Activated T-helper 1 cell treated with anti-CD3 and anti-CD28 coated beads, Interleukin-2, amount 50 U/mL, for 16 hours (primary cell): ENCODE measurements around the gene TEDC1.

Experiments
- DNase-seq, 2 donors: peaks; one replicate each; pipeline ENCODE4 v3.0.0-alpha.2; 2020; ENCODE audit warnings: low read depth in 1 of 2, low spot score in 1 of 2

The TEDC1 gene

DNA sequence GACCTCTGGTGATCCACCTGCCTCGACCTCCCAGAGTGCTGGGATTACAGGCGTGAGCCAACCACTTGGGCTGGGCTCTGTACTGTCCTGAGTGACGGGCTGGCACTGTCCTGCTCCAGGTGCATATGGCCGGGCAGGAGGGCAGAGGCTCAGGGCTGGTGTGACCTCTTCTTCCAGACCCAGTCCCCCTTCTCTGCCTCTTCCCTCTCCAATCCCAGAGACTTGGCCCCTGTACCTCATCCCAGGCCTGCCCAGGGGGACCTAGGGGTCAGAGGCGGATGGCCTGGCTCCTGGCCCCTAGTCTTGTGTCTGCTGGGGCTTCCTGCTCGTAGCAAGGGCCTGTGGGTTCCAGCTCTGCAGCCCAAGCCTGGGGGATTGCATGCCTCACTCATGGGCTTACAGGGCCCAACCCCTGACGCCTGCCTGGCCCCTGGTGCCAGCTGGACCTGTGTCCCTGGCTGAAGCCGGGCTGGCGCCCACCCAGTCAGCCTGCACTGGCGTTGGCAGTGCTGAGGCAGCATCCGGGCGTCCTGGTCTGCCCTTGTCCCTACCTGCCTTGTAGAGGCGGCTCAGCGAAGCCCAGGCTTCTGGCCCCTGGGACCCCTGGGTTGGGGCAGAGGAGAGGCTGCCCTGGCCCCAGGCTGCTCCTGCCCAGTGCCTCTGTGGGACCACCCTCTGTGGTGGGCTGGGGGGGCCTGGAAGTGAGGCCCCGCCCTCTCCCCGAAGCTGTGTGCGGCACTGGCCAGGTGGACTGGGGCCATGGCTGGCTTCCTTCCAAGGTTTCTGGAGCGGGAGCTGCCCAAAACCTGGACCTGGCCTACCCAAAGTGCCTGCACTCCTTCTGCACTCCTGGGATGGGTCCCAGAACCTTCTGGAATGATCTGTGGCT, 4.3 kb downstream of the TEDC1 start:
- DNase-seq = no peak

- no peak for DNase-seq
Measured at GRCh38 chr14:105495990-105496830, 5.2 kb downstream of the TEDC1 start.

GRCh38 chr14:105496831-105497591, 6.0 kb downstream of the TEDC1 start:
- DNase-seq = no peak

- no peak for DNase-seq
Measured at GRCh38 chr14:105497671-105498429, 6.8 kb downstream of the TEDC1 start.

DNA sequence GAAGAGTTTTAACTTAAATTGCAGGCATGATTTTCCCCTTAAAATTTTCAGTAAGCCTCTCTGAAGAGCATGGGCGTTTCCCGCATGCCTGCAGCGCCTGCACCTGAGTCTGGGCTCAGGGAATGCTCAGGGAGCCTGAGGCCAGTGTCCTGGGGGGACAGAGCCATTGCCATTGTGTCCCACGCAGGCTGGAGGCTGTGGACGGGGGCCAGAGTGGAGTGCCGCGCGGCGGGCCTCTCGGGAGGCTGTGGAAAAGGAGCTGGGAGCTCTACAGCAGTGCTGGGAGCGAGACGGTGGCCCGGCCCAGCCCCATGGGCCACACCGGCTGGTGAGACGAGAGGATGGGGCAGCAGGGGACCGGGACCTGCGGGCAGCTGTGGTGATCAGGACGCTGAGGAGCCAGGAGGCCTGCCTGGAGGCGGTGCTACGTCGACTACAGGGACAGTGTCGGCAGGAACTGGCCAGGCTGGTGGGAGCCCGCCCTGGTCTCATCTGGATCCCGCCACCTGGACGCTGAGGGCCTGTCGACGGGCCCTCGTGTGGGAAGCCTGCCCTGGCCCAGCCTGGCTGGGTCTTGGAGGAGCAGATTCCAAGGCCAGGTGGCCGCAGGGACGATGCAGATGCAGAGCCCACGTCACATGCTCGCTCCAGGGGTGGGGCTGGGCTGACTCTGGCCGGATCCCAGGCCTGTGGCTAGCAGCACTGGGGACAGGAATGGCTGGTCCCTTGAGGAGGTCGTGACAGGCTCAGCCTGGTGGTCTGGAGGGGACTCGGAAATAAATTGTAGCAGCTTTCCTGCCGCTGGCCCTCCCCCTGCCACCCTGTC, 7.6 kb downstream of the TEDC1 start:
- no peak for DNase-seq

DNA sequence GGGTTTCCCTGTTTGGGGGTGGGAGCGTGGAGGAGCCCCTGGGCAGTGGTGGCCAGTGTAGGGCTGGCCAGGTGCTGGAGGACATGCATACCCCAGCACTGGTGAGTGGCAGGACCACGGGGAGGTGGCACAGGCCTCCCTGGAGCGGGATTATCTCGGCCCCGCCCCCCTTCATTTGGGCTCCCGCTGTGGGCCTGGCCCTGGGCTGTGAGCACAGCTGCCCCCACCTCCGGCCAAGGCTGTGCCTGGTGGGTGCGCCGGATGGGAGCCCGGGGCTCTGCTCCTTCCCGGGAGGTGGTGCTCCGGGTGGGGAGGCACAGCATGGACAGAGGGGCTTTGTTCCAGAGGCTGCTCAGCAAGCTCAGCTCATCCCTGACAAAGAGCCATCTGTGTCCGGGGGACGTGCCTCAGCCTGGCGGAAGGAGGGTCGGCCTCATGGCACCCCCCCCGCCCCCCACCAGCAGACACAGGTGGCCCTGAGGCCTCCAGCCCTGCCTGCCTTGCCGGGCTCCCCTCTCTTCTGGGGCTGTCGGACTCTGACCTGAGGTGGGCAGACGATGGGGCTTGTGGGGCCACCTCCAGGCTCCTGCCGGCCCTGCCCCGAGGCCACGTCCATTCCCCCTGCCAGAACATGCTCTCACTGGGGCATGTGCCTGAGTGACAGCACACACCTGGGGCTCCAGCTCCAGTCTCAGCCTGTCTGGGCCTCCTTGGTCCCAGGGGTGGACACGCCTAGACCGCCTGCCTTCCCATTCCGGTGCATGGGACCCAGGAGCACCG, 8.4 kb downstream of the TEDC1 start:
- DNase-seq = no peak

DNA sequence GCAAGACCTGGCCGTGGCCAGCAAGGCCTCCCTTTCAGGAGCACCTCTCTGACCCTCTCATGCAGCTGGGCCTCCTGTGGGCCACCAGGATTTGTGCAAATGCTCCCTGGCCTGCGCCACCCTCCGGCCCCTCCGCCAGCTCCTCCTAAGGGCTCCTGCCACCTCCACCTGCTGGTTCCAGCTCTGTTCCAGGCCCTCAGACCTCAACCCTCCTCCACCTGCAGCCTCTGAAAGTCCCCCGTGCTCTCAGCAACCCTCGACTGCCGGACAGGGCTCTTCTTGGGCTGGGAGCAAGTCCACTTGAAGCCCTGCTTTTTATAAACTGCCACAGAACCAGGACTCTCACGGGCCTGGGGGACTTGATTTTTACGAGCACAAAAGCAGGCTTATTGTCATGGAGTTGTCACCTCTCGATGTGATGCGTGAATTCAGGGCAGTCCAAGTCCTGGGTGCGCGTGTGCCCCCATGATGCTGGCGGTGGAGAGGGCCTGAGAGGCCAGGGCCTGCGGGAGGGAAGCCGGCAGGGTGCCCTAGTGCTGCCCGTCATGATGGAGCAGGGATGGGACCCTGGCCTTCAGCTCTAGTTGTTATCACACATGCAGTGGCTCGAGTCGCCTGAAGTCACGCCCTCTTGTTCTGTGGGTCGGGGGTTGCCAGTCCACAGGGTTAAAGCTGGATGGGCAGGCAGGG, 9.1 kb downstream of the TEDC1 start:
- DNase-seq = no peak

DNA sequence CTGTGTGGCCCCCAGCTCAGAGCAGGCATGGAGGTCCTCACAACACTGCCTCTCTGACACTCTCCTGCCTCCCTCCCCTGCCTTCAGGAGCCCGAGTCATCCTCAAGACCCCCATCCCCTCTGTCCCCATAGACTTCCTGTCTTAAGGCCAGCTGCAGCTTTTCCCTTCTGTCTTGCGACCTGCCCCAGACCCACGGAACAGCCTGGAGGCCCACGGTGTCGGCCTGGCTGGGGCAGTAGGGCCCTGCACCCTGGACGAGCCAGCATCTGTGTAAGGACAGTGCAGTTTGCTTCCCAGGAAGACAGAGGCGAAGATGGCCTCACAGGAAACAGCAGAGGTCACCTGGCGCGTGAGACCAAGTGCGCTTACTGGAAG, 9.7 kb downstream of the TEDC1 start:
- DNase-seq = no peak

- DNase-seq = no peak
Measured at GRCh38 chr14:105501504-105502291, 10.7 kb downstream of the TEDC1 start.

- no peak for DNase-seq
Measured at GRCh38 chr14:105502446-105503295, 11.6 kb downstream of the TEDC1 start.

- DNase-seq = no peak
Measured at GRCh38 chr14:105503296-105503640, 12.2 kb downstream of the TEDC1 start.

DNA sequence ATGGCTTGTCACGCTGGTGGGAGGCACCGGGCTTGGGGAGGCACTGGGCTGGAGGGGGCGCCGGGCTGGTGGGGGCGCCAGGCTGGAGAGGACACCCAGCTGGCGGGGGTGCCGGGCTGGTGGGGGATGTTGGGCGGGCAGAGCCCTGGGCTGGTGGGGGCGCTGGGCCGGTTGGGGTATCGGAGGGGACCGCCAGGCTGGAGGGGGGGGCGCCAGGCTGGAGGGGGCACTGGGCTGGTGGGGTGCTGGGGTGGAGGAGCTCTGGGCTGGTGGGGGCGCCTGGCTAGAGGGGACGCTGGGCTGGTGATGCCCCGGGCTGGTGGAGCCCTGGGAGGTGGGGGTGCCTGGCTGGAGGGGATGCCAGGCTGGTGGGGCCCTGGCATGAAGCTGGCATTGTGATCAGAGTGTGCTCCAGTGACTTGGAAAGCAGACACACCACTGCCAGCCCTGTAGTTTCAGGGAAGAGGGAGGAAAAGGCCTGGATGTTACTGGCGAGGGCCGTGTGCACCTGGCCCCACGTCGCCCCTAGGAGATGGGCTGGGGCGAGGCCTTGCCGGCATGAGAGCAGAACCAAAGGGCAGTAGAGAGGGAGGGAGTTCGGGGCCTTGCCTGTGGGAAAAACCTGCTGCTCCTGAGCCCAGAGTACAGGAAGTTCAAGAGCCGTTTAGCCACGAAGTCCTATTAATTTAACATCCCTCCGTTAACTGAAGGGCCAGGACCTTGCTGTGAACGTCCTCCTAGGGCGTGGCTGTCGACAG, 13.1 kb downstream of the TEDC1 start:
- DNase-seq = no peak

DNA sequence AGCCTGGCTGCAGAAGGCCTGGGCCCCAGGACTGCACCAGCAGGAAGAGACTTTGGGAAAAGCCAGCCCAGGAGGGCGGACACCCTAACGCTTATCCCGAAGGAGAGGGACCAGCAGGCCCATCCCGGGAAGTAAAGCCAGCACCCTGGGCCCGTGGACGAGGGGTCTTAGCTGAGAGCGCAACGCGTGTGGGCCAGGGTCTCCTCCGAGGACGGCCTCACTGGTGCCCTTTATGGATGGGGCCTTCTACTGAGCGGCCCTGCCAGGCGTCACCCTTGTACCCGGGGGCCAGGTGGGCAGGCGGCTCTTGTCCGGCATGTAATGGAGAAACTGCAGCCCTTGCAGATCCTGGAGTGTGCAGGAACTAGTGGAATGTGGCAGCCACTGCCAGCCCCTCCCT, 14.1 kb downstream of the TEDC1 start:
- no peak for DNase-seq

- no peak for DNase-seq
Measured at GRCh38 chr14:105507247-105507646, 16.2 kb downstream of the TEDC1 start.

GRCh38 chr14:105508069-105508468, 17.0 kb downstream of the TEDC1 start:
- no peak for DNase-seq

GRCh38 chr14:105508601-105509000, 17.6 kb downstream of the TEDC1 start:
- no peak for DNase-seq
